IPS DF 4.7 (cell line): ENCODE measurements around the gene ACOT13.
"Not testable (repeated sequence)": the region's sequence is repeated elsewhere in the genome, so short reads cannot be mapped to it uniquely, and the experiment has no call there.

Experiments
- DNase-seq: peaks from one replicate; pipeline ENCODE4 v3.0.0-alpha.2; 2013; ENCODE audit warnings: low spot score; ENCODE audit errors: extremely low read depth

Gene ACOT13

DNA sequence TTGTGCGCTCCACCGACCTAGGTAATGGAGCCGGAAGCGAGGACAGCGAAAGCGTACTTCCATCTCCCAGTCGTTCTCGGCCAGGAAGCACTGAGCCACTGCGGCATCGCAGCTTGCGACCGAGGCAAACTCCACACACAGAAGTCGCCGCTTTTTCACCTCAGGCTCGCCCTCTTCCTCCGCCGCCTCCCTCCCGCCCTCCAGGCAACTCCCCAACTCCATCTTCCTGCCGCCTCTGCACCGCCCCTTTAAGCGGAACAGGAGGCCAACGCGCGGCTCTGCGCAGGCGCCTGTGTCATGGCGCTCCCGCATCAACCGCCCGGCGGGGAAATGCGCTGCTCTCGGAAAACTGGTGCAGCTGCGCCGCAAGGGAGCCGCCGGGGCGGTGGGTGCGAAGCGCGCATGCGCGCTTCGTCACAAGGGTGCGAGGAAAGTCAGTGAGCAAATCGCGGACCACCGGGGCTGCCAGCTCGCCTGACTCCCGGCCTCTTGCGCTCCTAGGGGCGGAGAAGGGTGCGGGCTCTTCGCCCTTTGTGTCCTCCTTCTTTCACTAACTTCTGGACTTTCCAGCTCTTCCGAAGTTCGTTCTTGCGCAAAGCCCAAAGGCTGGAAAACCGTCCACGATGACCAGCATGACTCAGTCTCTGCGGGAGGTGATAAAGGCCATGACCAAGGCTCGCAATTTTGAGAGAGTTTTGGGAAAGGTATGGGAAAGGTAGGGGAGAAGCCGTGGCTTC, at the start of gene ACOT13, which contains the start of gene TDP2:
Gene ACOT13, plus strand, starts transcription at position 437 of the 737 bp plus-strand sequence. Its CDS starts 187 bp downstream, at position 624.
Gene TDP2, minus strand, starts transcription at position 259 of the 737 bp plus-strand sequence. Its CDS starts 37 bp downstream, at position 222.
- peak; percentile 89 for DNase-seq

DNA sequence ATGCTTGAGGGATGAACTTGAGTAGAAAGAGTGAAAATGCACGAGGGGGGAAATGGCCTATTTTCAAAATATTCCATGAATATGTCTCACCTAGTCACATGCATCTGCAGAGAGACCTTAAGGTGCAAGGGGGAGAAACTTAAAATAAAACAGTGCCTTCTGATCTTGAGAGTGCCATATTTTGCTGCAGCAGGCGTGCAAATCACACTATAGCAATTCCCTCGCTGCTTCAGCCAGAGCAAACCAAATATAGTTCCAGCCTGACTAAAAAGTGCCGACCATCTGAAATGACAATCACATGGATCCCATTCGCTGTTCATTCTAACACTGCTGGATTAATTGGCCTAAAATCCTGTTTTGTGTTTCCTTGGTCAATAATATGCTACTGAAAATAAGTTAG, 47.2 kb upstream of the ACOT13 start:
- no peak for DNase-seq

DNA sequence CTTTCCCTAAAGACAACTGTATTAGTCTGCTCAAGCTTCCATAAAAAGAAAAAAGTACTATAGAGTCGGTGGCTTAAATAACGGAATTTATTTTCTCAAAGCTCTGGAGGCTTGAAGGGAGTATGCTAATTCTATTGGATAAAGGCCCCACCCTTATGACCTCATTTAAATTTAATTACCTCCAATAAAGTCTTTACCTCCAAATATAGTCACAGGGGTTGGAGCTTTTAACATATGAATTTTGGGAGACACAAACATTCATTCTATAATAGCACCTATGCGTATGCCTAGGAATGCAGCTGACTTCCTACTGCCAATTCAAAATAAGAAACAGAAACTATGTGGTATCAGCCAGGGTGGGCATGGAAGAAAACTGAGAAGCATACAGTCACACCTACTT, 46.2 kb upstream of the ACOT13 start:
- no peak for DNase-seq

DNA sequence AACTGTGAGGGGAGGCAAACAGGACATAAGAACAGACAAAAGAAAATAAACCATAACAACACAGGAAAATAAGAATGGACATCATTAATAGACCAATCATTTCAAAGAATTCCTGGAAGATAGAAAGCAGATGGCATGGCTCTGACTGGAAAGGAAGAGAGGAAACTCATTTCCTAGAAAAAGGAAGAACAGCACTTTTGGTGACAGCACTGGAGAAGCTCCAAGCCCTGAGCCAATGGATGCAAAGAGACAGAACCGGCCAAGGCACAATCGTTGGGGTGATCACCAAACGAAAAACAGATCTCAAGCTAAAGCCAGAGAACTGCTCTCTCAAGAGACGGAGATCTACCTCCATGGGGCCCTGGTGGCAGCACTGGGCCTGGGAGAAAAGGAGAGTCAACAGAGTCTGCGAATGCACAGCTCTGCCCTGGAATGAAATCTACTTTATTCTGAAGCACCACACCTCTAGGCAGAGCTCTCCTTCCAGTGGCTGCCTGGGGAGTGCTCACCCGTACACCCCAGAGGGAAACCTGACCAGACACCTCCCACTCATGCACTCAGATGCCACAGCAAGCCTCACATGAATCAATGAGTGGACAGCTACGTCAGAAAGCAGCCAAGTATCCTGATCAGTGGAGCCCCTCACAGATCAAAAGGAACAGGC, 45.1 kb upstream of the ACOT13 start:
- no peak for DNase-seq

DNA sequence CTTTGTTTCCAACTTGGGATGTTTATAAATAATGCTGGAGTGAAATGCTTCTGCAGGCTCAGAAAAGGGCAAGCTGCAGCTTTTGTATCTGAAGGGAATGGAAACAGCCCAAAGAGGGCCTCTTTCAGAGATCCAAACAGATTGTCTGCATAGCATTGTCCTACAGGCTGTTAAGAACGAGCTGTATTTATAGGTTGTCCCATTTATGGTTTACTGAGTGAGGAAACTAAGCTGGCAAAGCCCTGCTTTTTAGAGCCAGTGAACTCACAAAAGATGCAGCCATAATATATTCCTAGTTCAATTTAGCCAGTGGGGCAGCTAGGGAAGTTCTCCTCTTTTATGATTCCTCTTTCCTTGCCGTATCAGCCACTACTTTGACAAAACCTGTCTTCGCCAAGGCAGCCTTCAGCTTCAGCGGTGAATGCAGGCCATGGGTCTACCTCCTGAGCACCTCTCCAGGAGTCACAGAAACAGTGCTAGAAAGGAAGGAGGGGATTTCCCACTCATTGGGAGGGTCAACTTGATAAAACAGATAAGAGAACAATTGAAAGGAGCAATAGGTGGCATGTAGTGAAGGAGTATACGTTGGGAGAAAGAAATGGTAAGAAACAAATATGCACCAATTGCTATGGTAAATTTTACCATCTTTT, 35.9 kb upstream of the ACOT13 start:
- DNase-seq, result no peak

DNA sequence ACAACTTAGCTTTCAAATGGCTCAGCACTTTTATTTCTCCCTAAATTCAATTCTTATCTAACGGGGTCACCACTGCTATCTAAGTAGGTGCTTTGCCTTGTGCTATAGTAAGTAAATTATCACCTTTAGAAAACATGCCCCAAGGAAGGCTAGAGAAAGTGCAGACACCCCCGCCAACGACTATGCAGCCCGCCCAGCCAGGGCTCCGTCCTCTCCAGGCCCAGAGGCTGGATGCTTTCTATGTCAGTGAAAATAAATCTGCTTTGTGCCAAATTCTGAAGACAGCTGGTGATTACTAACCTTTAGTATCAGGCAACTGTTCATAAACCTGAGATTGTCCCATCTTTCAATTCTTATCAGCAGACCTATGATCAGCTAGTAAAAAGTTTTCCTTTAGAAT, 35.2 kb upstream of the ACOT13 start:
- DNase-seq, result no peak

DNA sequence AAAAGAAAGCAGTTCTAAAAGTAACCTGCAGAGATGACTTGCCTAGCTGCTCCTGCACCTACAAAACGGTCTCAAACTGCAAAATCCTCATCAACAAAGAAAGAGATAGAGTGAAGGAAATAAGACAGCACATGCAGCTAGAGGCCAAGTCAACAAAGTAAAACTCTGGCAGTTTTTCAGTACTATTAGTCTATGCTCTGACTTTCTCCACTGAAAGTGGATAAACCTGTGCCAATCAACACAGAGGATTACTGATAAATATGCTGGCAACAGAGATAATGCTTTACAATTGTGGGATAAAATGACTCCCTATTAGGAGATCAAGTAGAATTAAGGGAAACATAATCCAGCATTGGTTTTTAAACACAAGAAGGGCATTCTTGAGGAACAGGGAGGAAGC, 34.3 kb upstream of the ACOT13 start:
- DNase-seq, result no peak

DNA sequence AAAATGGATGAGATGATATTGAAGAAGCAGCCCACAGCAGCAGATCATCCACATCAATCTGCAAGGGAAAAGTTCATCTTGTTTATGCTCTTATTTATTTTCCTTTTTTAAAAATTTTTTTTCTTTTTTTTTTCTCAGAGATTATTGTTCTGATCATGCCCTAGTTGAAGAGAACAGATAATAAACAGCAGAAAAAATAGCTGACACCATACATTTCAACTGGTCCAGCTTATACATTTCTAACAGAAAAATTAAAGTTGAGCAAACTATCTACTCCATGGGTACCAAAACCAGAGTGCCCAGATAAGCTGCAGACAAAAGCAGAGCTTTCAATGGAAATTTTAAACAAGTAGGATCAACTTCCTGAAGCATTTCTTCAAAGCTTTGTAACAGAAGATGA, 30.2 kb upstream of the ACOT13 start:
- DNase-seq, result no peak

DNA sequence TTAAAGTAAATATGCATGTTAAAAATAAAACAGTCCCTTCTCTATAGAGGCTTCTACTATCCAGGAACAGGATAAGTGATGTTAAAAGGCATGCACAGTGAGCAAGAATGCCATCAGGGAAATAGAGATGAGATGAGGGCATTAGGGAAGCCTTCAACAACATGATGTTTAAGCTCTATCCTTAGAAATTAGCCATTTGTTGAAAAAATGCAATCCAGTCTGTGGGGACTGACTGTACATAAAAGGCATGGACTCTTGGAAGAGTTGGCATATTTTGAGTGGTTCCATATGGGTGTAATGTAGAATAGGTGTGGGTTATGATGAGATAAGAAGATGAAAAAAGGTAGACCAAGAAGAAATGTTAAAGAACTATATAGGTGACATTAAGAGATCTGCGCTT, 26.7 kb upstream of the ACOT13 start:
- no peak for DNase-seq

DNA sequence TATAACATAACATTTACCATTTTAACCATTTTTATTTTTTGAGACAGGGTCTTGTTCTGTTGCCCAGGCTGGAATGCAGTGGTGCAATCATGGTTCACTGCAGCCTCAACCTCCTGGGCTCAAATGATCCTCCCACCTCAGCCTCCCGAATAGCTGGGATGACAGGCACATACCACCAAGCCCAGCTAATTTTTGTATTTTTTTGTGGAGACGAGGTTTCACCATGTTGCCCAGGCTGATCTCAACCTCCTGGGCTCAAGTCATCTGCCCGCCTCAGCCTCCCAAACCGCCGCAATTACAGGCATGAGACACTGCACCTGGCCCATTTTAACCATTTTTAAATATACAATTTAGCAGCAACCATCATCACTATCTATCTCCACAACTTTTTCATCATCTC, 26.2 kb upstream of the ACOT13 start:
- not testable (repeated sequence) for DNase-seq

DNA sequence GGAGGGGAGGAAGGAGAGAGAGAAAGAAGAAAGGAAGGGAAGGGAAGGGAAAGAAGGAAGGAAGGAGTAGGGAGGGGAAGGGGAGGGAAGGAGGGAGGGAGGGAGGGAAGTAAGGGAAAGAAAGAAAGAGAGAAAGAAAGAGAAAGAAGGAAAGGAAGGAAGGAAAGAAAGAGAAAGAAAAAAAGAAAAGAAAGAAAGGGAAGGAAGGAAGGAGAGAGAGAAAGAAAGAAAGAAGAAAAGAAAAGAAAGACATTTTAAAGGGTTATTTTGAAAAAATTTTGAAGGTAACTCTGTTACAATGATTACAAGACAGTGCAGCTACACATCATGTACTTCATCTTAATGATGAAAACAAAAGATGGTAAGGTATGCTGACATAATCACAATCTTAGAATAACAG, 24.8 kb upstream of the ACOT13 start:
- no peak for DNase-seq

DNA sequence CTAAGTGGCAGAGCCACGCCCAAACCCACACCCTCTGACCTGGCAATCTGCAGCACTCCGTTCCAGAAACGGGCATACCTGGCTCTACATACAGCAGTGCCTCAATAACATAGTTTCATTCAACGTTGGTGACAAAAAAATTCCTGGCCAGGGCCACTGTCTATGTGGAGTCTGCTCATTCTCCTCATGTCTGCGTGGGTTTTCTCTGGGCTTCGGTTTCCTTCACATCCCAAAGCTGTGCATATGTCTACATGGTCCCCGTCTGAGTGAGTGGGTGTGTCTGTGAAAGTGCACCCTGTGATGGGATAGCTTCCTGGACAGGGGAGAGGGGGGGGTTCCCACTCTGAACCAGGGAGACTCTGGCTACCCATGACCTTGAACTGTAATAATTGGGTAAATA, 23.0 kb upstream of the ACOT13 start:
- DNase-seq, result no peak

DNA sequence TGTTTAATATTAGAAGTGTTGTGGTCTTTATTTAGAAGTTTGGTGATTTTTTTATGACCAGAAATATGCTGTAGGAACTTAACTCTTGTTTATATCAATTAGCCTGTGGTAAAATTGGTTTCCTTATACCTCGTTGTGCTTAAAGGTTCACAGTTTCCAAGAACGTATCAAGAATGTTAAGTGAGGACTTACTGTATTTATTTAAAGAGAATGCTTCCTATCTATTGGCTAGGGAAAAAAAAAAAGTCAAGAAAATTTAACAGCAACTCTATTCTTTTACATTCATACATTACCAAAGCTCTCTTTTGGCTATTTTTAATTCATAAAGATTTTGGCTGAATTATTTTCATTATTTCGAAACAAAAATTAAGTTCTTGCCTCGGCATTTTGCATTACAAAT, 22.5 kb upstream of the ACOT13 start:
- DNase-seq, result no peak

DNA sequence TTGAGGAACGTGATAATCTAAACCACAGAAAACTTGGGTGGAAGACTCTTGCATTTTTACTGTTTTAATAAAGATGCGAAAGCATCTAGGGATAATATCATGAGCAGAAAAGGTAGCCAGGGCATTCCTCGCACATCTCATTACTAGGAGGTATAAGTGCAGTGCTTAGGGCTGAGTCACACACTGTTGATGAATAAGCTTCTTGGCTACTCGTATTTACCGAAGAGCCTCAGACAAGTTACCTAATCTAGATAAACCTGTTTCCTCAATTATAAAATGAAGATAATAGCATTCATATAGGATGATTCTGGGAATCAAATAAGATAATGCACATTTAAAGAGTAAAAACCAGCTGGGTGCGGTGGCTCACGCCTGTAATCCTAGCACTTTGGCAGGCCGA, 20.1 kb upstream of the ACOT13 start:
- DNase-seq, result no peak

DNA sequence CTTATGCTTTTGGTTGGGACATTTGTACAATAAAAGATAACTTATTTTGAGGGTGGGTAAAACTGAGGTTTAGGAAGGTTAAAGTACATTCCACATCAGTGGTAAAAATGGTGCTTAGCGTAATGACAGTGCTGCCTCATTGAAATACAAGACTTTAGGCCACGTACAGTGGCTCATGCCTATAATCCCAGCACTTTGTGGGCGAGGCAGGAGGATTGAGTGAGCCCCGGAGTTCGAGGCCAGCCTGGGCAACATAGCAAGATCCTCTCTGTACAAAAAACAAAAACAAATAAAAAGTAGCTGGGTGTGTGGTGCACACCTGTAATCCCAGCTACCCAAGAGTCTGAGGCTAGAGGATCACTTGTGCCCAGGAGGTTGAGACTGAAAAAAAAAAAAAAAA, 18.6 kb upstream of the ACOT13 start:
- DNase-seq, result no peak

DNA sequence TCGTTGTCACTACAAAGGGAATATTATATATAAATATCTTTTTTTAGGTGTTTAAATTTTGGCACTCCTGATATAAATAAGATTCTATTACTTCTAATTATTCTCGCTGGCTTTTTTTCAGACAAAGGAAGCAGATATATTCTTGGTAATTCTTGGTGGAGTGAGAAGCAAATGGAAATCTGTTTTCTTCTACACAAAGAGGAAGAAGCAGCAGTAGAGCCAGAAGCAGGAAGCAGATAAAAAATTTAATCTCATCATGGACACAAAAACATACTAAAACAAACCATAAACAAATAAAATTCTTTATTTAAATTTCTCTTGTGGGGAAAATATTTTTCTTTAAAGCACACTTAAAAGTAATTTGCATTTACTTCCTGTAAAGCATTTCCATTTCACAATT, 17.2 kb upstream of the ACOT13 start:
- DNase-seq, result no peak

DNA sequence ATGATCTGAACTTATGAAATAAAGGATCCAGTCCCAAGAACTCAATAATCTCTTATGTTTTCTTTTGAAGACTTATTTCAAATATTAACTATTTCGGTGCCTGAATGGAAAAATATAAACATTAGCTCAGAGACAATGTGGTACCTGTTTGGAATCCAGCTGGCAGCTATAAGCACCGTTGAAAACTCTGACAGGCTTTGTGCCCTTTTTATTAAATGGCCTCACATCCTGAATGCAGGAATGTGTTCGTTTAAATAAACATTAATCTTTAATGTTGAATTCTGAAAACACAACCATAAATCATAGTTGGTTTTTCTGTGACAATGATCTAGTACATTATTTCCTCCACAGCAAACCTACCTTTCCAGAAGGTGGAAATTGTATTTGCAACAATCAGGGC, 16.5 kb upstream of the ACOT13 start:
- no peak for DNase-seq

DNA sequence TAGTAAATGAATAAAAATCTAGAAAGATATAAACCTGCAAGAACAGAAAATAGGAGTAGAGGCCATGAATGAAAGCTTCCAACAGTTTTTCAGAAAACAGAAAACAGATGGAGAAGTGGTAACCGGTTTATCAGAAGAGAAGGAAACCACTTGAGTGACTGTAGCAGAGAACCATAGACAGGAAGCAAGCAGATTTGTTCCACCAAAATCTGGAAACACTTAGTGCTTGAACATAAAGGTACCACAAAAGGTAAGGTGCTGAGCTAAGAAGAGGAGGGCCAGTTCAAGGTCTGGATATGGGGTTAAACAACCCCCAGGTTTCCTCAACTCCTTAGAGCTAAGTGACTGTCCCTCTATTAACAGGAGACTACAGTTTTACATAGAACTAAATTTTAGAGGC, 11.7 kb upstream of the ACOT13 start:
- no peak for DNase-seq

DNA sequence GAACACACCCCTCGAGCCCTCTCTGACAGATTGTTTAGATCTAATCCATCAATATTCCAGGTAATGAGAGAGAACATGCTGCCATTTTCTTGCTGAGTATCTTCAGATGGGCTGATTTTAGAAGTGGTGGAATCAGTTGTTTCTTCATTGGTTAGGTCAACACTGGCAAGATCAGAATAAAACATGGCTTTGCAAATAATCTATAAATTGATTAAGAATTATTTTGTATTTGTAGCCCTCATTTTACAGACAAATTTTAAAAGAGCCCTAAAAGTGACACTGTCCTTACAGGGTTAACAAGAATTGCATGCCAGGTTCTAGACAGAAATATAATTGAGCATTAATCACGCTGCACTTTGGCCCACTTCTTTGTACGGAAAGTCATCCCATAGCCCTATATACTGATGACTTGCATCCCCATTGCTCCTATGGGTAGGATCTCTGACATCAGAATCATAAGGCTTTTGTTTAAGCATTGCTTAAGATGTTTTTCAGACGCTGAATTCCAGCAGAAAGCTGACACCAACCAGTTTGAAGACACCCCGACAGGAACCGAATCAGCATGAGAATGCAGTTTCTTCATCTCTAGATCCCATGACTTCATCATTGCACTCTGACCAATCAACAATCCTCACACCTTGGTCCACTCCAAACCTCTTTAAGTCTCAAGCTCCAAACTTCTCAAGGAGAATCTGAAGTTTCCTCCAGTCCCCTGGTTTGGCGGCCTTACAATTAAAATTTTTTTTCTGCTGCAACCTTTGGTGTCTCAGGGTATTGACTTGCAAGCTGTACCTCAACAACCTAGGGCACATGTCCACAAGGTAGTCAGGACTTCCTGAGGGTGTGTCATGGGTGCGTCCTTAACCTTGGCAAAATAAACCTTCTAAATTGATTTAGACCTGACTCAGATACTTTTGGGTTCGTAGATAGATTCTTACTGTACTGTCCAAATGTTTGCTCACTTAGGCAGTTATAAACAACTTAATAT, 8.0 kb upstream of the ACOT13 start:
- DNase-seq, result no peak

DNA sequence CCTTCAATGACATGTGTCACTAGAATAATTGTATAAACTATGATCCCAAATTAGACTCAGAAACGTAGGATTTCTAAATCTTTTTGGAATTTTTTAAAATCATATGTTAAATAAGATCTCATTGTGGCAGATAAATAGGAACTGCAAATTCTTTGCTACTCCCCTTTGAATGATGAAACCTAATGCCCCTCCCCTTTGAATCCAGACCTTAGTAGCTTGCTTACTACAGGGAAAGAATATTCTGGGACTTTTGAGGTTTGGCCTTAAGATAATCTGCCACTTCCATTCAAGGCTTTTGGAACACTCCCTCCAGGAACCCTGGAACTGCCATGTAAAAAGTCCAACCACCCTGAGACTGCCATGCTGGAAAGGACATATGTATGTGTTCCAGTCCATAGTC, 7.3 kb upstream of the ACOT13 start:
- DNase-seq, result no peak

DNA sequence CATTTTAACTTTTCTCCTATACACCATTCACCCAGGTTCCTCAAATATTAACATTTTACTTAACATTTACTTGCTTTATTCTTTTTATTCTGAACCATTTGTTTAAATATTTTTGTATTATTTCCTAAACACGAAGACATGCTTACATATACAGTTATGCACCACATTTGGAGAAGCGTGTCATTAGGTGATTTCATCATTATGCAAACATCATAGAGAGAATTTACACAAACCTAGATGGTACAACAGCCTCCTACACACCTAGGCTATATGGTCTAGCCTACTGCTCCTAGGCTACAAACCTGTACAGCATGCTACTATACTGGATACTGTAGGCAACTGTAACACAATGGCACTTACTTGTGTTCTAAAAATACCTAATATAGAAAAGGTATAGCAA, 6.8 kb upstream of the ACOT13 start:
- no peak for DNase-seq
